GM13976 (cell line): ENCODE data around the gene IQGAP2.

Experiments
- DNase-seq: peaks from one replicate; pipeline ENCODE4 v3.0.0; 2012; ENCODE audit warnings: low spot score
- in situ Hi-C: fragments of 300-500 bp; cut with MboI; formaldehyde crosslinking; loops from one replicate; pipeline ENCODE4 v1.12.0; 2022; ENCODE audit warnings: low sequenced_read_pairs, mixed read lengths, inconsistent platforms; ENCODE audit not compliant: unreplicated experiment
- TF ChIP-seq, protein P1 (sequence below): IDR thresholded peaks from 2 replicates; pipeline ENCODE4 v1.5.1; 2012; ENCODE audit warnings: borderline replicate concordance, mild to moderate bottlenecking; ENCODE audit not compliant: insufficient read depth; ENCODE audit errors: extremely low read depth, missing control alignments, control extremely low read depth

Gene IQGAP2

DNA sequence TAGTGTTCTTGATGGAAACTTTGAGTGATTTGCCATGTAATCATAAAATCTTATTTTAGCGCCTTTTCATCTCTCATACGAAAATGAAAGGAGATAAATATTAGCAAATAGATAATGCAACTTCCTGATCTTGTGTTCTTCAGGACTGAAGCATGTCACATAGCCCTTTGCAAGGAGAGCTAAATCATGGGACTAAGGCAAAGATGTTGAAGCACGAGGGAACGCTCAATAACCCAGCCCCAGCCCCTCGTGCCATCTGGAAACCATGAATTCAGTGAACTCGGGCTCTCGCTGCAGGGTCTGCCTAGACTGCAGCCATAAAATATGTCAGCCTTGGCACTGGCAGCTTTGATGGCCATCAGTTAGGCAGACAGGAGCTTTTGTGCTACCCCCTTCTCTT is 161.9 kb downstream of the IQGAP2 start:
- in situ Hi-C loops: no loop called here
- DNase-seq: no peak
- TF ChIP-seq, protein P1, sequence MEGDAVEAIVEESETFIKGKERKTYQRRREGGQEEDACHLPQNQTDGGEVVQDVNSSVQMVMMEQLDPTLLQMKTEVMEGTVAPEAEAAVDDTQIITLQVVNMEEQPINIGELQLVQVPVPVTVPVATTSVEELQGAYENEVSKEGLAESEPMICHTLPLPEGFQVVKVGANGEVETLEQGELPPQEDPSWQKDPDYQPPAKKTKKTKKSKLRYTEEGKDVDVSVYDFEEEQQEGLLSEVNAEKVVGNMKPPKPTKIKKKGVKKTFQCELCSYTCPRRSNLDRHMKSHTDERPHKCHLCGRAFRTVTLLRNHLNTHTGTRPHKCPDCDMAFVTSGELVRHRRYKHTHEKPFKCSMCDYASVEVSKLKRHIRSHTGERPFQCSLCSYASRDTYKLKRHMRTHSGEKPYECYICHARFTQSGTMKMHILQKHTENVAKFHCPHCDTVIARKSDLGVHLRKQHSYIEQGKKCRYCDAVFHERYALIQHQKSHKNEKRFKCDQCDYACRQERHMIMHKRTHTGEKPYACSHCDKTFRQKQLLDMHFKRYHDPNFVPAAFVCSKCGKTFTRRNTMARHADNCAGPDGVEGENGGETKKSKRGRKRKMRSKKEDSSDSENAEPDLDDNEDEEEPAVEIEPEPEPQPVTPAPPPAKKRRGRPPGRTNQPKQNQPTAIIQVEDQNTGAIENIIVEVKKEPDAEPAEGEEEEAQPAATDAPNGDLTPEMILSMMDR: no peak

DNA sequence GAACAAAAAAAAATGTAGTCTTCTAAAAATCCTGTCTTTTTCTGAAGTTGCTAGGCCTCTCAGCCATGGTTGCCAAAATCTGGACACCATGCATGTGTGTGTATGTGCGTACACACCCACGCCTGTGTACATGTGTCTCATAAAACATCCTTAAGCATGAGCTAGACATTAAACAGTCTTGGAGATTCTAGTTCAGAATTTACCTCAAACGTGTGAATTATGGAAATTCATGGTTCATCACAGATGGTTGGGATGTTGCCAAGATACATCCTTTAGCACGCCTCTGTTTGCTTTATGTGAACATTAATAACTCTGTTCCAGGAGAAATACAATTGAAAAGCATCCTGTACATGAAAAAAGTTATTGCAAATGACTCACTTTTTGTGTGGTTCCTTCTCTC is 167.1 kb downstream of the IQGAP2 start:
- in situ Hi-C loops: no loop called here
- TF ChIP-seq, protein P1: no peak
- DNase-seq: no peak

DNA sequence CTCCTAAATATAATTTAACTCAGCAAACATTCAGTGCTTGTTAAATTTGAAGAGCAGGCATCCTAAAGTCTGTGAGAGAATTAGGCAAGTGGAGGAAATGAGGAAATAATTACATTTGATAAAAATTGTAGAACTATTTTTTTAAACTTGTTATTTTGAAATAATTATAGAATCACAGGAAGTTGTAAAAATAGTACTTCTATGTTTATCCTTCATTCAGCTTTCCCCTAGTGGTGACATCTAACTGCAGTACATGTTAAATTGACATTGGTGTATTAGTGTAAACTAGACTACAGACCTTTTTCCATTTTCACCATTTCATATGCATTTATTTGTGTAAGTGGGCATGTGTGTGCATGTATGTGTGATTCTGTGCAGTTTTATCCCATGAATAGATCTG is 168.5 kb downstream of the IQGAP2 start:
- no peak for DNase-seq
- in situ Hi-C loops: no loop called here
- TF ChIP-seq, protein P1: peak; percentile 13

DNA sequence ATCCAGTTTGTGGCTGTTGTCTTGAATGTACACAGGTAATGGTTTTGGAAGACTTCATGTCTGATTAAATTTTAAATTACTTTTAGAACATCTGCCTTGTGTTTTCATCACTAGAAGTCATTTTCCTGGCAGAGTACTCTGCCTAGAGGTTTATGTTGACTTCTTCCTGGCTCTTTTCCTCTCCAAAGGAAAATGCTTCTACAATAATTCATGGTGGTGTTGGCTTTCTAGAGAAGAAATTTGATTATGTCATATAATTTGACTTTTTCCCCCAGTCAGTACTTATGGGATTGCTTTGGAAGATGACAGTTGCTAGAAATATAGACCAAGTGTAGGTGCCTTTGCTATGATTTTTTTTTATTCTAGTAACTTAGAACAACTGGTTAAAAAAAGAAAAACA is 173.4 kb downstream of the IQGAP2 start:
- no peak for DNase-seq
- in situ Hi-C loops: no loop called here
- TF ChIP-seq, protein P1: no peak

DNA sequence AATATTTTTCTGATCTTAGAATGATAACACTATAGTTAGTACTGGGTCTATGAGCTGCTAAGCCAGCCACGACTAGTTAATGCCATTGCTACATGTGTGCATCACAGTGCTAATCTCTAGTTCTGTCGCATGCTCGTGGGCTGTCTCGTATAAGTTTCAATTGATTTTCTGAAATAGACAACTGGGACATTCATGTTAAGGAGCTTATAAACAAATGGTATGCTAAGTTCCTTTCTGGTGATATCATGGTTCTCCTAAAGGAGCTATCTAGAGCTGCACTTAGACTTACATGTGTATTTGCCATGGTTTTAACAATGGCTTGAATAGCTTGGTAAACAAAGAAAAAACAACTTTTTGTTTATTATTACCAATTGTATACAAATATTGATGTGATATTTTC is 173.9 kb downstream of the IQGAP2 start:
- TF ChIP-seq, protein P1: no peak
- DNase-seq: no peak
- in situ Hi-C loops: no loop called here

DNA sequence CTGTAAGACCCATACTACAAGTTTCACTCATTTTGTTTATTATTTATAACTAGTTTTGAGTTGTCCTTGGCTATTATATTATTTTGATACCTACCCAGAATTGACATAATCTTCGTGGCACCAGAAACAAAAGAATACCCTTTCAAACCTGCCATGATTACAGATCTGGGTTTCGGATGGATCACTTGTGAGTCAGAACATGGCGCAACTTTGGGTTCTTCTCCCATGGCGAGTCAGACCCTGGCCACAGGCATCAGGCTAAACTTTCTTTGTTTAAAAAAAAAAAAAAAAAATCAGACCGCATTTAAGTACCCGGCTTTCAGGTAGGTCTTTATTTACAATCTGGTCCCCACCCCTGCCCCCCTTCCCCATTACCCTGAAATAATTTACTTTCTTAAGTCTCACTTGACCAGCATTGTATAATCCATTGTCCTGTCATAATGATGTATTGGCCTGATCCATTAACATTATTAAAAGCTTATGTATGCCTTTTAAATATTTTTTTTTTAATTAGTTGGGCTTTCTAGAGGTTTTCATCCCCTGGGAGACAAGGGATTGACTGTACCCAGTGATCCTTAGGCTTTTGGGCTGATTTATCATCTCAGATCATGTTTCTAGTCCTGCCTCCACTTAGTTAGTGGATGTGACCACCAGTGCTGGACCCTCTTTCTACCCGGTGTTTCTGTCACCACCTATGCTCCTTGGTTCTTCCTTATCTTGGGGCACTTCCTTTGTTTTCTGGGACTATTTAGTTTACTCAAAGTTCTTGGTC is 176.3 kb downstream of the IQGAP2 start:
- DNase-seq: no peak
- TF ChIP-seq, protein P1: no peak
- in situ Hi-C loops: no loop called here

DNA sequence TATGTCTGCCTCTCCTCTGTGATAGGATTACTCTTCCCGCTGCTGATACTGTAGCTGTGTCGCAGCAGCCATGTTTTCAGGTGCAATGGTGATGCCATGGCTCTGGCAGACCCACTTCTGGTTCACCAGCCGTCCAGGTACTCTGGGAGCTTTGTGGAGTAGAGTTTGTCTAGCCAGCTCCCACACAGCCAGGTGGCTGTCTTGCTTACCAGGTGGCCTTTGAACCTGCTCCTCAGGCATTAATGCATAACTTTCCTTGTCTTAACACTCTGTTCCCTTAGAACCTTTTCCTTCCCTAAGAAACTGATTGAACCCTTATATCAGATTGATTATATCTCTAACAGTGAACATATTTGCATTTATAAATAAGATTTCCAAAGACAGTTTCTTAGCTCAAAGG is 177.9 kb downstream of the IQGAP2 start:
- no peak for DNase-seq
- in situ Hi-C loops: no loop called here
- TF ChIP-seq, protein P1: no peak
